ENCODE data around the gene WNT4.

GRCh38 chr1:22077728-22078127, 65.2 kb downstream of the WNT4 start:
- TF ChIP-seq CREB1 (IDR thresholded peaks at IDR 0.05), result no peak
- TF ChIP-seq RFX5 (IDR thresholded peaks at IDR 0.05; ENCODE audit: borderline replicate concordance, low read depth, low read length), result no peak
- no peak for TF ChIP-seq RBBP5 (IDR thresholded peaks at IDR 0.05; ENCODE audit: borderline replicate concordance, low read depth, low read length)
- TF ChIP-seq CTCF (IDR thresholded peaks at IDR 0.05; ENCODE audit: control extremely low read depth in 1 of 3, insufficient read depth in 1 of 3, low read depth in 1 of 3, low read length in 3 of 3), result no peak
- no peak for TF ChIP-seq RAD21 (IDR thresholded peaks at IDR 0.05 in 1 of 2, conservative IDR thresholded peaks at IDR 0.05 in 1 of 2; ENCODE audit: low read depth in 2 of 2, low read length in 2 of 2)
- no peak for TF ChIP-seq SUZ12 (IDR thresholded peaks at IDR 0.05; ENCODE audit: low read length)
- no peak for TF ChIP-seq ATF3 (IDR thresholded peaks at IDR 0.05; ENCODE audit: insufficient read depth, low read depth, low read length)
